ENCODE data around the gene GNS.

The GNS gene

GRCh38 chr12:64678248-64678647 is 81.0 kb downstream of the GNS start:
- no peak overlapping the region for H3K9ac ChIP-seq (ENCODE audit: insufficient read length, low read depth)
- no peaks in the 10 kb centered on the region for H3K9me3 ChIP-seq (ENCODE audit: insufficient read depth, low read length)
- H3K27me3 ChIP-seq (ENCODE audit: insufficient read depth, insufficient read length): no peaks in the 10 kb centered on the region
- peaks cover 7% of the 10 kb centered on the region for H3K4me1 ChIP-seq (ENCODE audit: insufficient read depth, insufficient read length)
- TF ChIP-seq YY1 (IDR thresholded peaks at IDR 0.05; ENCODE audit: insufficient read depth, insufficient read length): no peak
- TF ChIP-seq SUZ12 (IDR thresholded peaks at IDR 0.05; ENCODE audit: extremely low read depth, insufficient read depth, insufficient read length): no peak
- no peak for TF ChIP-seq ZNF274 (IDR thresholded peaks at IDR 0.05; ENCODE audit: low read depth, low read length)
- H3K4me3 ChIP-seq (ENCODE audit: insufficient read length, low read depth): no peak overlapping the region
- no peaks in the 10 kb centered on the region for H3K36me3 ChIP-seq (ENCODE audit: insufficient read depth, insufficient read length, low read length)
- no peak for DNase-seq (ENCODE audit: low read depth, low spot score)

GRCh38 chr12:64675795-64676194 is 83.4 kb downstream of the GNS start:
- Histone ChIP-seq H3K9ac (ENCODE audit: insufficient read length, low read depth) (no peak overlapping the region), H3K4me1 (ENCODE audit: insufficient read depth, insufficient read length) (peaks cover 17% of the 10 kb centered on the region), H3K9me3 (ENCODE audit: insufficient read depth, low read length) (no peaks in the 10 kb centered on the region), H3K27me3 (ENCODE audit: insufficient read depth, insufficient read length) (no peaks in the 10 kb centered on the region), H3K36me3 (ENCODE audit: insufficient read depth, insufficient read length, low read length) (no peaks in the 10 kb centered on the region), H3K4me3 (ENCODE audit: insufficient read length, low read depth) (no peak overlapping the region)
- no peak for DNase-seq (ENCODE audit: low read depth, low spot score)
- TF ChIP-seq SUZ12 (IDR thresholded peaks at IDR 0.05; ENCODE audit: extremely low read depth, insufficient read depth, insufficient read length) (no peak), ZNF274 (IDR thresholded peaks at IDR 0.05; ENCODE audit: low read depth, low read length) (no peak), YY1 (IDR thresholded peaks at IDR 0.05; ENCODE audit: insufficient read depth, insufficient read length) (no peak)

- Histone ChIP-seq H3K9ac (ENCODE audit: insufficient read length, low read depth) (no peak overlapping the region), H3K27me3 (ENCODE audit: insufficient read depth, insufficient read length) (no peaks in the 10 kb centered on the region), H3K4me1 (ENCODE audit: insufficient read depth, insufficient read length) (peaks cover 19% of the 10 kb centered on the region), H3K9me3 (ENCODE audit: insufficient read depth, low read length) (no peaks in the 10 kb centered on the region), H3K36me3 (ENCODE audit: insufficient read depth, insufficient read length, low read length) (no peaks in the 10 kb centered on the region), H3K4me3 (ENCODE audit: insufficient read length, low read depth) (no peak overlapping the region)
- DNase-seq (ENCODE audit: low read depth, low spot score): no peak
- TF ChIP-seq YY1 (IDR thresholded peaks at IDR 0.05; ENCODE audit: insufficient read depth, insufficient read length): no peak
- TF ChIP-seq ZNF274 (IDR thresholded peaks at IDR 0.05; ENCODE audit: low read depth, low read length): no peak
- TF ChIP-seq SUZ12 (IDR thresholded peaks at IDR 0.05; ENCODE audit: extremely low read depth, insufficient read depth, insufficient read length): no peak
Observed at GRCh38 chr12:64674367-64674922, 84.8 kb downstream of the GNS start.

GRCh38 chr12:64673490-64674169 is 85.6 kb downstream of the GNS start:
- TF ChIP-seq SUZ12 (IDR thresholded peaks at IDR 0.05; ENCODE audit: extremely low read depth, insufficient read depth, insufficient read length) (no peak), ZNF274 (IDR thresholded peaks at IDR 0.05; ENCODE audit: low read depth, low read length) (no peak), YY1 (IDR thresholded peaks at IDR 0.05; ENCODE audit: insufficient read depth, insufficient read length) (no peak)
- no peak overlapping the region for H3K9ac ChIP-seq (ENCODE audit: insufficient read length, low read depth)
- H3K4me1 ChIP-seq (ENCODE audit: insufficient read depth, insufficient read length): peaks cover 22% of the 10 kb centered on the region
- no peak for DNase-seq (ENCODE audit: low read depth, low spot score)
- H3K4me3 ChIP-seq (ENCODE audit: insufficient read length, low read depth): no peak overlapping the region
- H3K36me3 ChIP-seq (ENCODE audit: insufficient read depth, insufficient read length, low read length): no peaks in the 10 kb centered on the region
- H3K9me3 ChIP-seq (ENCODE audit: insufficient read depth, low read length): no peaks in the 10 kb centered on the region
- no peaks in the 10 kb centered on the region for H3K27me3 ChIP-seq (ENCODE audit: insufficient read depth, insufficient read length)

- Histone ChIP-seq H3K36me3 (ENCODE audit: insufficient read depth, insufficient read length, low read length) (no peaks in the 10 kb centered on the region), H3K27me3 (ENCODE audit: insufficient read depth, insufficient read length) (no peaks in the 10 kb centered on the region), H3K4me3 (ENCODE audit: insufficient read length, low read depth) (no peak overlapping the region), H3K9me3 (ENCODE audit: insufficient read depth, low read length) (no peaks in the 10 kb centered on the region), H3K9ac (ENCODE audit: insufficient read length, low read depth) (no peak overlapping the region), H3K4me1 (ENCODE audit: insufficient read depth, insufficient read length) (peaks cover 22% of the 10 kb centered on the region)
- no peak for DNase-seq (ENCODE audit: low read depth, low spot score)
- TF ChIP-seq YY1 (IDR thresholded peaks at IDR 0.05; ENCODE audit: insufficient read depth, insufficient read length) (no peak), SUZ12 (IDR thresholded peaks at IDR 0.05; ENCODE audit: extremely low read depth, insufficient read depth, insufficient read length) (no peak), ZNF274 (IDR thresholded peaks at IDR 0.05; ENCODE audit: low read depth, low read length) (no peak)
Observed at GRCh38 chr12:64672925-64673409, 86.2 kb downstream of the GNS start.

- no peak for DNase-seq (ENCODE audit: low read depth, low spot score)
- TF ChIP-seq ZNF274 (IDR thresholded peaks at IDR 0.05; ENCODE audit: low read depth, low read length) (no peak), SUZ12 (IDR thresholded peaks at IDR 0.05; ENCODE audit: extremely low read depth, insufficient read depth, insufficient read length) (no peak), YY1 (IDR thresholded peaks at IDR 0.05; ENCODE audit: insufficient read depth, insufficient read length) (no peak)
- H3K4me3 ChIP-seq (ENCODE audit: insufficient read length, low read depth): no peak overlapping the region
- no peaks in the 10 kb centered on the region for H3K27me3 ChIP-seq (ENCODE audit: insufficient read depth, insufficient read length)
- no peak overlapping the region for H3K9ac ChIP-seq (ENCODE audit: insufficient read length, low read depth)
- H3K9me3 ChIP-seq (ENCODE audit: insufficient read depth, low read length): no peaks in the 10 kb centered on the region
- H3K4me1 ChIP-seq (ENCODE audit: insufficient read depth, insufficient read length): peaks cover 26% of the 10 kb centered on the region
- H3K36me3 ChIP-seq (ENCODE audit: insufficient read depth, insufficient read length, low read length): no peaks in the 10 kb centered on the region
Observed at GRCh38 chr12:64671681-64672080, 87.5 kb downstream of the GNS start.

GRCh38 chr12:64670919-64671639 is 88.1 kb downstream of the GNS start:
- H3K9ac ChIP-seq (ENCODE audit: insufficient read length, low read depth): no peak overlapping the region
- peaks cover 26% of the 10 kb centered on the region for H3K4me1 ChIP-seq (ENCODE audit: insufficient read depth, insufficient read length)
- H3K4me3 ChIP-seq (ENCODE audit: insufficient read length, low read depth): no peak overlapping the region
- no peak for DNase-seq (ENCODE audit: low read depth, low spot score)
- TF ChIP-seq ZNF274 (IDR thresholded peaks at IDR 0.05; ENCODE audit: low read depth, low read length) (no peak), YY1 (IDR thresholded peaks at IDR 0.05; ENCODE audit: insufficient read depth, insufficient read length) (no peak), SUZ12 (IDR thresholded peaks at IDR 0.05; ENCODE audit: extremely low read depth, insufficient read depth, insufficient read length) (no peak)
- no peaks in the 10 kb centered on the region for H3K36me3 ChIP-seq (ENCODE audit: insufficient read depth, insufficient read length, low read length)
- no peaks in the 10 kb centered on the region for H3K27me3 ChIP-seq (ENCODE audit: insufficient read depth, insufficient read length)
- no peaks in the 10 kb centered on the region for H3K9me3 ChIP-seq (ENCODE audit: insufficient read depth, low read length)

All from NT2/D1 (cell line).